Esophagus mucosa (tissue), 1 donor: Measurements from ENCODE around the gene KCNQ1OT1. TPM values are rescaled to one million over a fixed set of nuclear protein-coding genes. Genes with fewer than 3 reads are reported as not detected.

ENCODE experiments used
- ATAC-seq: fragments of 200-7000 bp; cut with Tn5 transposase; one replicate; pipeline ENCODE4 v1.9.1; 2020
- total RNA-seq: library from RNA; stranded (reverse); gene quantifications from one replicate; pipeline ENCODE4 v1.2.4, GENCODE V29; 2023
- donor health status: DM: yes; HTN: yes; CAD: no.

Gene KCNQ1OT1
- total RNA-seq, 1 donor from 2014 or later: 0.60 TPM

DNA sequence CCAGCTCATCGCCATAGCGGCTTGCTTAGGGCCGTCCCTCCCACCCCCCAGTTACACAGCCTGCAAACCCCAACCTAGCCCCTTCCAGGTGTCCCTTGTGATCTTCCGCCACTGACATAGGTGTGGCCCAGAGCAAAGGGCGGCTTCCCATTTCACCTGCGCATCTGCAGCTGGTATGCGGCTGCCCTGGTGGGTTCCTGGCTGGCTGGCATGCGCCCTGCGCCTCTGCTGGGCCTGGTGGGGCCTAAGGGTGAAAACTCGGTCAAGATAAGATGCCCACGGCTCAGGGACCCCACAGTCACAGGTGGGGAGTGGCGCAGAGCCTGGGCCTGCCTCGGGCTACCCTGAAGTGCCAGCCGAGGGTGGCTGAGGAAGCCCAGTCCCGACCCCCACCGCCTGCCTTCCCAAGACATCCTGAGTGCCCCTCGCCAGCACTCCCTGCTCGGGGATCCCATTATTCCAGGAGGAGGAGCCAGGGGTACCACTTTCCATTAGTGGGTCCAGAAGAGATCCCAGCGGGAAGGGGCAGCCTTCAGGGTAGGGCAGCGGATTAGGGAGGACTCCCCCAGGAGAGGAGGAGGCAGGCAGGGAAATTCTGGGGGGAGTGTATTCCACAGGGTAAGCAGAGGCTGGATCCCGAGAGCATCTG is 36.9 kb upstream of the KCNQ1OT1 start:
- no peak for ATAC-seq

DNA sequence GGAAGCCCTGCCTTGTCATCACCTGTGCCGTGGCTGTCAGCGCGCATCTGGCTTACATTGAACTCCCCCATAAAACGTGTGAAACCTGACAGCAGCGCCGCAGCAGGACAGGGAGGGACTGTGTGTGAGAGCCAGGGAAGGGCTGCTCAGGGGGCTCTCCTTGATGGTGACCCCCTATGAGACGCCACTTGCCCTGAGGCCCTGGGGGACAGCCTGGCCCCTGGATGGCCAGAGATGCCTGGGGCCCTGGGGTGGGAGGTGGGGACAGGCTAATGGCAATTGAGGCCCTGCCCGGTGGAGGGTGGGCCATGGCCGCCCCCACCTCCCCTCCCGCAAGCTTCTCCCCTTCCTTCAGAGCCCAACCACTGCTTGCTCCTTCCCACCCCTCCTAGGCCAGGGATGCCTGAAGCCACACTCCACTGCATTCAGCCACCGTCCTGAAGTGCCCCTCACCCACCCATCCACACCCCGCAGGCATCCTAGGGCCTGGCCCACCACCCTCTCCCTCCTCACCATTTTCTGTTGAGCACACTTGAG is 35.3 kb upstream of the KCNQ1OT1 start:
- no peak for ATAC-seq

DNA sequence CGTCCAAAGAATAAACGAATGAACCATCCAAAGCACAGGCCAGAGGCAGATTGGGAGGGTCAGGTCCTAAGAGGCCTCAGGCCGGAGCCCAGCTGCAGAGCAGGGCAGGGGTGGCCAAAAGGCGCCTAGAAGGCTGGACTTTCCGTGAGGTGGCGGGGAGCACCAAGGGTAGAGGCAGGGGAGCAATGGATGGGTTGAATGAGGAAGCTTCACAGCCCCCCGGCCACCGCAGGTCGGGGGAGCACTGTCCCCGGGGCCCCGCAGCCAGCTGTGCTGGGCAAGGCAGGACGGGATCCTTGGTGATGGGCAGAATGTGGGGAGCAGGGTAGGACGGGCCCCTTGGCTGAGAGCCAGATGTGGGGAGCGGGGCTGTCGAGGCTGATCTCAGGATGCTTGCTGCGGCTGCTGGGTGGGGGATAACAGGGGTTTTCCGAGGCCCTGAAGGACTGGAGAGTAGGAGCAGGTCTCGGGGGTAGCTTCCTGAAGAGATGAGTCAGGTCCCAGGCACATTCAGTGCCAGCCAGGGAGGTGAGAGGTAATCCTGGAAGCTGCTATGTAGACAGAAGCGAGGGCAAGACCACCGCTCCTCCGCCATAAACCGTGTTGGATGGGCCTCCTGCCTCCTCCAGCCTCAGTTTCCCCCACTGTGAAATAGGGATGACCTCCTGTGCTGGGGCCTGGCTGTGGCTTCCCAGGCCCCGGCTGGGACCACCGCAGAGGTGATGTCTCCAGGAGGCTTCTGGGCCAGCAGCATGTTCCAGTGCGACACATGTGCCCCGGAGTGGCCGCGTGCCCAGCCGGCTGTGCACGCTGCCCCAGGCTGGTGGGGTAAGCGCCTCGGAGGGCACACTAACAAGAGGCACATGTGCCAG is 34.6 kb upstream of the KCNQ1OT1 start:
- ATAC-seq: no peak

DNA sequence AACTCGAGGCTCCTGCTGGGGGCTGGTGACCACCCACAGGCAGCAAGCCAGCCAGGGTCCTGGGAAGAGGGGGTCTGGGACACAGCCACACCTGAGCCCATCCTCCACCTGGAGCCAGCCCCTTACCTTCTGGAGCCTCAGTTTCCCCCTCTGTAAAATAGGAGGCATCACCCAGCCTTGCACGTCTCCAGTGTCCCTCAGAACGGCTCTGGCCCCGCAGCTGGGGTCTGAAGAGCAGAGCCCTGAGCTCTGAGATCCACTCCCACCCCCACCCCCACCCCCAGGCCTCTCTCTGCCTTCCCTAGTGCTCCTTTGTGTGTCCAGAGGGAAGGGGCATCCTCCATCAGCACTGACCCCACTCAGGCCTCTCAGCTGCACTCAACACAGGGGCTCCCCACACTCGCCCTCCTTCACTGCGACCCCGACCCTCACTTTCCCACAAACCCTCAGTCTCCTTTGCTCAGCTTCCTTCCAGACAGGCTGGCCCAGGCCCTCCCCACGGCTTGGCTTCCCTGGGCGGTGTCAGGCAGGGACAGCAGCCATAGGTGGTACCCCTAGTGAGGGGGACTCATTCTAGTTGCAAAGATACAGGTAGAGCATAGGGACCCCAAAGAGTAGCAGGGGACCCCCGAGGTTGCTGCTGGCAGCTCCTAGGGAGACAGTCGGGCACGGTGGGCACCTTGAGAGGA is 33.3 kb upstream of the KCNQ1OT1 start:
- ATAC-seq: no peak

DNA sequence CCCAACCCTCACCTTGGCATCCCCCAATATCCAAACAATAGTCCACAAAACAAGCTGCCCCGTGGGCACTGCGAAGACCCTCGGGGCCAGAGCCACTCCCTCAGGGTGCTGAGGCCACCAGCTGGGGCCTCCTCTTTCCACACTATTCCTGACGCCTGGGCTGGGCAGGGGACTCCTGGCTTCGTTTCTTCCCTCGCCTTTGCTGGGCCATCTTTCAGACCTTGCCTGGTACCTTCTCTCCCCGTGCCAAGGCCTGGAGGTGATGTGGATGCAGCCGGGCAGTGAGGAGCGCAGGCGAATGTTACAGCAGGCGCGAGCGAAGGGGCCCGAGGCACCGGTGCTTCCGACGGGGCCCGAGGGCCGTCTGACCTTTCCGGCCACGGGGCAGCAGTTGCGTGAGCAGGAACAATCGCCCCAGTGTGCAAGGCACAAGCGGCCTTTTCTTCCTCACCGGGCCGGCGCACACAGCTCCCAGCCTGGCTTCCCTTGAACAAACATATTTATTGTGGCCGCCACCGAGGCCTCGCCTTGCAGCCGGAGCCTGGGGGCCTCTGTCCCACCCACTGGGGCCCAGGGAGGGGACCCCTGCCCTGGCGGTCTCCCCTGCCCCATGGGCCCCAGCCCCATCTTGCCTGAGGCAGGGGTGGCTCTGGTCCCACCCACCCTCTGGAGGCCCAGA is 32.6 kb upstream of the KCNQ1OT1 start:
- no peak for ATAC-seq

DNA sequence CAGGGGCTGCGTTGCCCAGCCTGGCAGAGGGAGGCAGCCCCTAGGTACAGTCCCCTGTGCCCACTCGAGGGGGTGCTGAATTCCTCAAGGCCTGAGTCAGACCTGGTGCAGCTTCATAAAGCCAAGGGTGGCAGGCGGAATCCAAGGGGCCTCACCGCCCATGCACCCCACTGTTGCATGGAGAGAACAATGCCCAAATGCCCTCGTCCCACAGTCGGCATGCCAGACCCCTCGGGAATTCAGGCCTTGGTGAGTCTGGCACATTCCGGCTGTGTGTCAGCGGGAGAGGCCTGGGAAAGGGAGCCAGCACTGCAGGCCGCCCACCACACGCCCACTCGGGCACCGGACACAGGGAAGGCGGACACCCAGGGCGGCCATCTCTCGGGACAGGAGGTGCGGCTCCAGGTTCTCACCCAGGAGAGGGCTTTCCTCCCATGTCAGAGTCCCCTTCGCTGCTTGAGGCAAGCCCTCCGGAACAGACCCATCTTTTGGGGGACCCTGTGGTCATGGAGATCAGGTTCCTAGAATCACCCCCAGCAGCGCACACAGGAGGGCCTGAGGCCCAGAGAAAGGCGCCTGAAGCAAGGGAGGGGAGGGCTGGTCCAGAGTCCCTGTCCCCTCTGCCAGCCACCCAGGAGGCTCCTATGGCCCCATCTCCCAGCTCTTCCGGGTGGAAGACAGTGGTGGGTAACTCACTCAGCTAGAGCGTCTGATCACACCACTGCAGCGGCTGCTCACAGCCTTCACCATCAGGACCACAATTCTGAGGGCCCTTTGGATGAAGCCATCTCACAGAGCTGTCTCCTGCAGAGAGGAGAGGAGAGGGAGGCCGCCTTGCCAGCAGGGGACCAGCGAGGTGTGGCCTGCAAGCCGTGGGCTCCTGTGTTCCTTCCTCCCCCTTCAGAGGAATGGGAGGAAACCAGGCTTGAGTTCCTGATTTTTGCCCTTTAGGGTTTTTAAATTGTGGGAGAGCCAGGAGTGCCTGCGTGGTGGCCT is 31.6 kb upstream of the KCNQ1OT1 start:
- no peak for ATAC-seq

DNA sequence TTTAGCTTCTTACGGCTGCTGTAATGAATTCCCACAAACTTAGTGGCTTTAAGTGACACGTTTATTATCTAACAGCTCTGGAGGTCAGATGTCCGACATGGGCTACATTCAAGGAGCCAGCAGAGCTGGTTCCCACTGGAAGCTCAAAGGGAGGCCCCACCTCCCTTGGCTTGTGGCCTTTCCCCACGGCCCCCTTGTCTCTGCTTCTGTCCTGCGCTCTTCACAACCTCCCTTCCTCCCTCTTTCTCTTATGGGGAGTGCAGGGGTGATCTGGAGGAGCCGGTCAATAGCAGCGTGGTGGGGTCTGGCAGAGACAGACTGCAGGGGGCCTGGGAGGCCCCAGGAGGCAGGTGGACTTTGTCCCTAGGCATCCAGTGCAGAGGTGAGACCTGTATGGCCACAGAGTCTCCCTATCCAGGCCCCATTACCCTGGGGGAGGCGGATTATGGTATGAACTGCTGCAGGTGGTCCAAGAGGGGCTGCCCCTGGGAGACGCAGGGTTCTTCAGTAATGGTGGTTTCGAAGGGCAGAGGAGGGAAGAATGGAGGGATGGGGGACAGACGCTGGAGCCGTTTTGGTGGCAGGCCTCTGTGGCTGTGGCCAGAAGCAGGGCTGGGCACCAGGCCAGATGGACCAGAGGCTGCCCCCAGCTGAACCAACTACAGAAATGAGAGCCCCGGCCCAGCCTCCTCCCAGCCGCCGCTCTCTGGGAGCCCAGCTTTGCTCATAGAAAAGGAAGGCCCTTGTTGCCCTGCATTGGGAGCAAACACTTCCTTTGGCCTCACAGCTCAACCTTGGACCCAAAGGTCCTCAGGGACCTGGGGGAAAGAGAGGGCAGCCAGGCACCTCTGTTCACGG is 30.7 kb upstream of the KCNQ1OT1 start:
- ATAC-seq: no peak

DNA sequence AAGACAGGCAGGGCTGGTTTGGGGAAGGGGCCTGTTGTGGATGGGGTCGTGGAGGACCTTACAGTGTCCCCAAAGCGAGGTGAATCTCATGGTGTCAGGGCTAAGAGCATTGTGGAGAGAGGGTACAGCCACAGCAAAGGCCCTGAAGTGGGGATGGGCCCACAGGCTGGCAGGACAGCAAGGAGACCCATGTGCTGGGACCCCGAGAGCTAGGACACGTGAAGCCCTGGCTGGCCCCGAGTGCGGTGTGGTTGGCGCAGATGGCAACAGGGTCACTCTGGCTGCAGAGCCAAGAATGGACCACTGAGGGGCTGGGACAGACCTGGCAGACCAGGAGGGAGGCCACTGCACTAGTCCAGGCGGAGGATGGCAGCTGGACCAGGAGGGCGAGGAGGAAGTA is 30.0 kb upstream of the KCNQ1OT1 start:
- ATAC-seq: no peak

DNA sequence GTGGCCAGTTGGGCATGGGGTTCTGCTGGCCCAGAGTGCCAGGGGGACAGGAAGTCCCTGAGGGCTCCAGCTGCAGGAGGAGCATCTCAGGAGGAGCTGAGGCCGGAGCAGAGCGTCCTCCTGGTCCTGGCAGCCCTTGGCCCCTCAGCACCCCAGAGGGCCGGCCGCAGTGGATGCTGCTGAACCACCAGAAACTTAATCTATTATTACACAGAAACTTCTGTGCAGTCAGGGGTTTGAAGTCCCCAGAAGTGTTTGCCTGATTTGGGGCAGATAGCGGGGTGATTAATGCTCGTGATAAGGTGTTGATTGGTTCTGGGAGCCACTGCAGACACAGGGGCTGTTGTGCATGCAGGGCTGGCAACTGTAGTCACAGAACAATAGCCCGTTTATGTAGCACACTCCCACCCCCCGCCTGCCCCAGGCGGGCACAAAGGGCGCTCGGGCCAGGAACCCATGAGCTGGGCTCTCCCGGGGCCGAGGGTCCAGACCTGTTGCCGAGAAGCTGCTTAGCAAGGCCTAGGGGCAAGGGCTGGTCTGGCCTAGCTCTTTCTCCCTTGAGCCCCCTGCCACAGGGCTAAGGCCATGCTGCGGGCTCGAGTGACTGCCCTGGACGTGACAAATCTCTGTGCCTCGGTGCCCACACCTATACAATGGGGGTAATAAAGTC is 29.0 kb upstream of the KCNQ1OT1 start:
- ATAC-seq: no peak

DNA sequence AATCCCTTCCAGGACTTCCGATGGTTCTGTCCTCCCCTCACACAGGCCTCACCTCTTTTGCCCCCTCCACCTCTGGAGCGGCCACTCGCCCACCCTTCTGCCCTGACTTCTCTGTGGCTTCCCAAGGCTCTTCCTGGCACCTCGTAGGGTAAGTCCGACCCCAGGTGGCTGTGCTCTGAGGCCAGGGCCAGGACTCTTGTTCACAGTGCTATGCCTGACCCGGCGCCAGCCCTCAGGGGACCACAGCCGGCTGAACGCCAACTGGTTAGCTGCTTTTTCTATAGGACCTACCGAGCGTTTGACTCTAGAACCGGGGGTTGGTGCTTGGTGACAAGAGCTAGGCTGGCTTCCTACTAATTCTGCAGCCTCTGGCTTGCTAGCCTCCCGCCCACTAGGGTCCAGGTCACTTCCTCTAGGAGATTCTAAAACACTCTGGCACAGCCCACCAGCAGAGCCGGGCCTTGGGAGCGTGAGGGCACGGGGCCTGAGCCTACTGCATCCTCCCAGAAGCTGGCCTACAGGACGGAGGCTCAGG is 28.4 kb upstream of the KCNQ1OT1 start:
- no peak for ATAC-seq

DNA sequence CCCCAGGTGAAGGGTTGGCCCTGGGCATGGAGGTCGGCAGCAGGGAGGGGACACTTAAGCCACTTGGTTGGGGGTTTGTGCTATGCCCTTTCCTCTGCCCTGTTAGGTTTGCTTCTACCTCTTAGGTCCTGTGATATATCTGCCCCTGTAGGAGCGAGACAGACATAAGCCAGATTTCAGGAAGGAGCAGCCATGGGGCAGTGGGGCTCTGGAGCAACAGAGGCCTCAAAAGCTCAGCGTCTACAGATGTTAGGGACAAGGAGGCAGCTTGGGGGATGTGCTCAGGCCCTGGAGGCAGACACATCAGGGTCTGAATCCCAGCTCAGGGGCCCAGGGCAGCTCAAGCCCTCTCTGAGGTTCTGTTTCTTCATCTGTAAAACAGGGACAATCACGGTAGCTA is 27.2 kb upstream of the KCNQ1OT1 start:
- no peak for ATAC-seq

DNA sequence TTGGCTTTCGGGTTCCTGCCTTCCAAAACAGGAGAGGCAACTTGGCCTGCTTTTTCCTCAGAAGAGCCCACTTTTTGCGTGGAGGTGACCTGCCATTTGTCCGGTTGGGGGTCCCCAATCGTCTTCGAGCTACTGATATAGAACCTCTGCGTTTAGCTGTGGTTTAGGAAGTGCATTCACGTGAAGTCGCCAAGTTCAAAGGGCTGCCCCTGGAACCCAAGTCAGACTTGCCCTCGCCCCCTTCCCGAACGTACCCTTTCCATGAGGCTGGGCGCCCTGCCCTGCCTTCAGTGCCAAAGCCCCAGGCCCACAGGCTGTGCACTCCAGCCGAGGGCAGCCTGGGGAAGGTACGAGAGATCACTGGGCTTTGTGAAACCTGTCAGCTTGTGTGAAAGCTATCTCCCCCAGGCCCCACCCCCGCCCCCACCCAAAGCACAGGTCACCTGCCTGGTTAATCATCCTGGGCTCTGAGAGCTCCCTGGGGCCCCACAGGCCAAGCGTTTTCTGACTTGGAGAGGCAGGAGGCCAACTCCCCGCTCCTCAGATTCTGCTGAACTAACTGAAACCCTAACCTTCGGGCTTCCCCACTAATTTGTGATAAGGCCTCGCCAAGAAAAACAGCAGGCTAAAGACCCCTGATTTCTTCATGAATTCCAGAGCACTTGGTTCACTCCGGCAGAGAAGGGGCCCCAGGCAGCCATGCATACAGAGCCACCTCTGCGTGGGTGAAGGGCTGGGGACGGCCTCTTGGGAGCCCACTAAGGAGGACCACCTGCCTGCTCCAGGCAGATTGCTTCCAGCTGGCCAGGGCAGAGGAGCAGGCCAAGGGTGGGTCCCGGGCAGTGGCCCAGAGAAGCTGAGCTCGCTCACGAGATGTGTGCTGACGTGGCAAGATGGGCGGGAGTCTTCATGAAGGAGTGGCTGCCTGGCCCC is 25.8 kb upstream of the KCNQ1OT1 start:
- ATAC-seq: no peak

DNA sequence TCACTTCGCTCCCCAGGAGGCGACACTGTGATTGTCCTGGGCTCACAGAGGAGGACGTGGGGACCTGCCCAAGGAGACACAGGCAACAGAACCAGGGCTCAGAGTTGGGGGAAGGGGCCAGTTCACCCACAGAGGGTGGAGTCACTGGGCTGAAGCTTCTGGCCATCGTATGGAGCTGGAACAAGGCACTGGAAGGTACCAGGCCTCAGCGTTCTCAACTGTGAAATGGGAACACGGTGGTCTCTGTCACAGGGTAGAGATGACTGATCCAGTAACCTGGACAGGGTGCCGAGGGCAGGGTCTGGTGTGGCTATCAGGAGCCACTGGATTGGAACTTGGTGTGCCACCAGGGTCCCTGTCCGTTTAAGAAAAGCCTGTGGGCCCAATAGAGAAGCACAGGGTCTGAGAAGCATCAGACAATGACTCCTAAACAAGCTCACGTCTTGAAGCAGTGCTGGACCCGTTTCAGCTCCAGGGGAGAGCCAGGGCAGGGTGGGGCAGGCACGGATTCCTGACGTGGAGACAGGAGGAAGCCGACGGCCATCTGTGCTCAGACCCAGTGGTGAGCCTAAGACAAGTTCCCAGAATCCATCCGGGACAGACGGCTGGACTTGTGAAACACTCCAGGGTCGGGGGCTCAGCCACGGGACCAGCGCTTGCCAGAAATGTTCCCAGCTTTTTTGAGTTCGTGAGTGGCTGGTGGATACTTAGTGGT is 25.0 kb upstream of the KCNQ1OT1 start:
- ATAC-seq: no peak

DNA sequence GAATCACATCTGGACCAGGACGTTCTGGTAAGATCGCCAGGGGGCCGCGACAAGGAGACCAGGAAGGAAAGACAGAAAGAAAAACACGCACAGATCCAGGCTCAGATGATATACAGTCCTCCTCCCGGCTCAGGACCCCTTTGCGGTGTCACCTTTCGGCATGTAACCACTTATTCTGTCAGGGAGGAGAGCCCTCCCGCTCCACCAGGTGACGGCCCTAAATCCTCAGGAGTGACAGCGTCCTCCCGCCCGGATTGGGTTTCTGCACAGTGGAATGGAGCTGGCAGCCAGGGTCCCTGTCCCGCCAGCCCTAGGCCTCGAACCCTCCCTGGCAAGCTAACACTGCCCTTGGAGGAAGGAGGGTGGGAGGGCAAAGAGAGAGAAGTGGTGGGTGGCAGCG is 24.3 kb upstream of the KCNQ1OT1 start:
- ATAC-seq: no peak

DNA sequence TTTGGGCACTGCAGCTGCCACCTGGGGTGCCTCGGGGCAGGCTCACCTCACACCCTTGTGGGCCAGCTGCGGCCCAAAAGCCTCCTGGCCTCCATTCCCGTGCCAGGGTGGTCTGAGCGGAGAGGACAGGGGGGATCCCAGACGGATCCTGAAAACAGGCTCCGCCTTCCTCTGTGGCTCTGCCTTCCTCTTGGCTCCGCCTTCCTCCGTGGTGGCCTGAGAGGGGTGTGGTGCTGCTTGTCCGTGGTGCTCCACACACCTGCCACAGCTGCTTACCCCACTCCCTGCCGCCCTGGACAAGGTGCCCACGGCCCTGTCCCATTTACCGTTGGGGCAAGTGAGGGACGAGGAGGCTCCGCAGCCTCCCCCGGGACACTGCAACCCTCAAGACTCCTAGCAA is 23.2 kb upstream of the KCNQ1OT1 start:
- ATAC-seq: no peak

DNA sequence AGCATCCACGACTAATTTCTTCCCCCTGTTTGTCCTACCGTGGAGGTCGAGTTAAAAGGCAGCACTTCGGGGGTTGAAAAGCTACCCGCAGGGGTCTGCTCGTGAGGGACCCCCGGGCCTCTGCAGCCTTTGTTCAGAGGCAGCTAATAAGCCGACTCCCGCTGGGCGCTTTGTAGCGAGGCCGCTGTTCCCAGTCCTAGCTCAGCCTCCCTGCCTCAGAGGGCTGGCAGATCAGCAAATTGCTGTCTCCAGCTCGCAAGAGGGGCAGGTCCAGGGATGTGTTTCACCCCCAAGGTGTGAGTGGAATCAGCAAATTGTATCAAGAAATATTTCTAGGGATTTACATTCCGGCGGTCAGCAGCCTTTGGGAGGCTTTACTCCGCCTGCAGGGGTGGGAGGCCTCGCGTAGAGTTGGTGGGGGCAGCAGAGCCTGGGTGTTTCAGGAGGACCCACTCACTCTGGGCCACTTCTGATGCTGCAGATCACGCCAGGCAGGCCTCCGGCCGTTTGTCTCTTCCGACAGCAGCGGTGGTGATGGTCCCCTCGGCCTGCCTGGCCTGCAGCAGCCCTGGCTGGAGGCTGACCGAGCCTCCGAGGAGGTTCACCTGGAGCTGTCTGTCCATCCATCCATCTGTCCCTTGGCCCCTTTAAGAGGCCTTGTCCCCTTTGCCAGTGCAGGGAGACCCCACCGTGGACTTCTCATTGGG is 21.6 kb upstream of the KCNQ1OT1 start:
- no peak for ATAC-seq
